Measurements from ENCODE around the gene DAB2IP. TPM values are rescaled to one million over a fixed set of nuclear protein-coding genes. Genes with fewer than 3 reads are reported as not detected.

DAB2IP gene
- total and polyA plus RNA-seq, 2 of the 4 experiments (the other 2 are of a cell fraction) = 5.6 to 17.2 TPM

- in situ Hi-C loops (cut with MboI; ENCODE audit: low sequenced_read_pairs) = no loop called here
- no peak overlapping the region for H3K27ac ChIP-seq (ENCODE audit: insufficient read depth, low read length)
- no peak overlapping the region for H3K9ac ChIP-seq (ENCODE audit: low read depth, low read length)
- H4K5ac ChIP-seq (ENCODE audit: low read depth, low read length) = no peak overlapping the region
- no peak overlapping the region for H2BK120ac ChIP-seq (ENCODE audit: low read depth, low read length)
- peaks cover 55 to 95% of the 10 kb centered on the region in 2 experiments for H3K79me1 ChIP-seq (ENCODE audit: low read depth in 1 of 2, low read length in 2 of 2)
- ATAC-seq (ENCODE audit: low read depth) (no peak), DNase-seq (no peak)
- H3K56ac ChIP-seq (ENCODE audit: extremely low read depth, insufficient read depth, low read length) = no peak overlapping the region
- H3K4me3 ChIP-seq (ENCODE audit: insufficient read depth, low read depth, low read length) = no peak overlapping the region
- peaks cover 4% of the 10 kb centered on the region; the same call in 1 of the 2 replicates for H3K36me3 ChIP-seq (ENCODE audit: control insufficient read depth, insufficient read depth, low read length)
- H3K18ac ChIP-seq (ENCODE audit: low read depth, low read length) = no peak overlapping the region
- no peaks in the 10 kb centered on the region for H3K27me3 ChIP-seq (ENCODE audit: control insufficient read depth, insufficient read depth, low read length)
- POLR2A ChIA-PET (ENCODE audit: unreplicated experiment) = no interaction called here
- WGBS, 2 experiments (ENCODE audit: extremely low coverage in 2 of 2, insufficient read length in 1 of 2) = 100% methylated on average over 1 of the region's 5 CpGs; no CpG with 5 or more reads in 1 of the 2 experiments
- CTCF ChIA-PET = no interaction called here
- H3K23ac ChIP-seq (ENCODE audit: low read depth, low read length) = no peak overlapping the region
- H4K8ac ChIP-seq (ENCODE audit: low read depth in 2 of 2, low read length in 2 of 2) = no peak overlapping the region
- peaks cover 62% of the 10 kb centered on the region for H4K20me1 ChIP-seq (ENCODE audit: insufficient read depth, low read length)
- no peak overlapping the region for H2BK20ac ChIP-seq (ENCODE audit: low read depth, low read length)
- H3K4ac ChIP-seq (ENCODE audit: low read depth, low read length) = peak overlapping the region; percentile 9; the same call in 1 of the 2 replicates
- no peak overlapping the region for H3K14ac ChIP-seq (replicated peaks; ENCODE audit: low read depth, low read length)
- peaks cover 41% of the 10 kb centered on the region for H3K4me1 ChIP-seq (ENCODE audit: control insufficient read depth, insufficient read depth, low read length)
- H2BK15ac ChIP-seq (ENCODE audit: low read depth, low read length) = no peak overlapping the region
- no peak overlapping the region for H2AK9ac ChIP-seq (replicated peaks; ENCODE audit: low read depth, low read length, poor library complexity)
- intact Hi-C loops (cut with micrococcal nuclease) = no loop called here
- H4K91ac ChIP-seq (ENCODE audit: insufficient read depth, low read depth, low read length) = no peak overlapping the region
- no TSS peak for BruUV-seq (replicated peaks)
- no peak overlapping the region for H2AK5ac ChIP-seq (ENCODE audit: low read depth, low read length)
- H2BK5ac ChIP-seq (ENCODE audit: low read depth, low read length, poor library complexity, severe bottlenecking) = no peak overlapping the region
- TF ChIP-seq, protein P1, sequence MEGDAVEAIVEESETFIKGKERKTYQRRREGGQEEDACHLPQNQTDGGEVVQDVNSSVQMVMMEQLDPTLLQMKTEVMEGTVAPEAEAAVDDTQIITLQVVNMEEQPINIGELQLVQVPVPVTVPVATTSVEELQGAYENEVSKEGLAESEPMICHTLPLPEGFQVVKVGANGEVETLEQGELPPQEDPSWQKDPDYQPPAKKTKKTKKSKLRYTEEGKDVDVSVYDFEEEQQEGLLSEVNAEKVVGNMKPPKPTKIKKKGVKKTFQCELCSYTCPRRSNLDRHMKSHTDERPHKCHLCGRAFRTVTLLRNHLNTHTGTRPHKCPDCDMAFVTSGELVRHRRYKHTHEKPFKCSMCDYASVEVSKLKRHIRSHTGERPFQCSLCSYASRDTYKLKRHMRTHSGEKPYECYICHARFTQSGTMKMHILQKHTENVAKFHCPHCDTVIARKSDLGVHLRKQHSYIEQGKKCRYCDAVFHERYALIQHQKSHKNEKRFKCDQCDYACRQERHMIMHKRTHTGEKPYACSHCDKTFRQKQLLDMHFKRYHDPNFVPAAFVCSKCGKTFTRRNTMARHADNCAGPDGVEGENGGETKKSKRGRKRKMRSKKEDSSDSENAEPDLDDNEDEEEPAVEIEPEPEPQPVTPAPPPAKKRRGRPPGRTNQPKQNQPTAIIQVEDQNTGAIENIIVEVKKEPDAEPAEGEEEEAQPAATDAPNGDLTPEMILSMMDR (conservative IDR thresholded peaks at IDR 0.05; ENCODE audit: low read depth, low read length) = no peak
- TF ChIP-seq SMC3 (IDR thresholded peaks at IDR 0.05; ENCODE audit: low read depth, low read length) (no peak), NFE2L2 (IDR thresholded peaks at IDR 0.05; ENCODE audit: low read depth, low read length) (no peak), RFX5 (IDR thresholded peaks at IDR 0.05; ENCODE audit: low read depth, low read length) (no peak)
- TF ChIP-seq, protein P2, sequence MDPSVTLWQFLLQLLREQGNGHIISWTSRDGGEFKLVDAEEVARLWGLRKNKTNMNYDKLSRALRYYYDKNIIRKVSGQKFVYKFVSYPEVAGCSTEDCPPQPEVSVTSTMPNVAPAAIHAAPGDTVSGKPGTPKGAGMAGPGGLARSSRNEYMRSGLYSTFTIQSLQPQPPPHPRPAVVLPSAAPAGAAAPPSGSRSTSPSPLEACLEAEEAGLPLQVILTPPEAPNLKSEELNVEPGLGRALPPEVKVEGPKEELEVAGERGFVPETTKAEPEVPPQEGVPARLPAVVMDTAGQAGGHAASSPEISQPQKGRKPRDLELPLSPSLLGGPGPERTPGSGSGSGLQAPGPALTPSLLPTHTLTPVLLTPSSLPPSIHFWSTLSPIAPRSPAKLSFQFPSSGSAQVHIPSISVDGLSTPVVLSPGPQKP (IDR thresholded peaks at IDR 0.05; ENCODE audit: borderline replicate concordance, low read depth, low read length) = no peak
- peaks cover 24% of the 10 kb centered on the region; the same call in 1 of the 2 replicates for H3K9me1 ChIP-seq (ENCODE audit: insufficient read depth, low read length)
- H3K4me2 ChIP-seq (ENCODE audit: low read depth, low read length) = no peak overlapping the region
- no peak overlapping the region for H2AFZ ChIP-seq (replicated peaks; ENCODE audit: low read length, poor library complexity)
- dilution Hi-C loops (cut with HindIII; ENCODE audit: low sequenced_read_pairs, unreplicated experiment) = no loop called here
- no peaks in the 10 kb centered on the region for H3K9me3 ChIP-seq (ENCODE audit: control insufficient read depth, insufficient read depth, low read length)
These were observed 63.4 kb downstream of the DAB2IP start for GRCh38 chr9:121714873-121715272.
